GM10266 (cell line): ENCODE results near the gene C1orf52.

Source experiments
- DNase-seq: peaks from one replicate; pipeline ENCODE4 v3.0.0; 2012; ENCODE audit errors: extremely low spot score
- TF ChIP-seq, protein P1 (sequence below): IDR thresholded peaks from 2 replicates; pipeline ENCODE4 v1.5.1; 2012; ENCODE audit warnings: mild to moderate bottlenecking, low read depth; ENCODE audit not compliant: control insufficient read depth, insufficient read depth; ENCODE audit errors: missing control alignments

Gene C1orf52

GRCh38 chr1:85202864-85203255 lies 56.6 kb downstream of the C1orf52 start:
- DNase-seq: no peak
- TF ChIP-seq, protein P1, sequence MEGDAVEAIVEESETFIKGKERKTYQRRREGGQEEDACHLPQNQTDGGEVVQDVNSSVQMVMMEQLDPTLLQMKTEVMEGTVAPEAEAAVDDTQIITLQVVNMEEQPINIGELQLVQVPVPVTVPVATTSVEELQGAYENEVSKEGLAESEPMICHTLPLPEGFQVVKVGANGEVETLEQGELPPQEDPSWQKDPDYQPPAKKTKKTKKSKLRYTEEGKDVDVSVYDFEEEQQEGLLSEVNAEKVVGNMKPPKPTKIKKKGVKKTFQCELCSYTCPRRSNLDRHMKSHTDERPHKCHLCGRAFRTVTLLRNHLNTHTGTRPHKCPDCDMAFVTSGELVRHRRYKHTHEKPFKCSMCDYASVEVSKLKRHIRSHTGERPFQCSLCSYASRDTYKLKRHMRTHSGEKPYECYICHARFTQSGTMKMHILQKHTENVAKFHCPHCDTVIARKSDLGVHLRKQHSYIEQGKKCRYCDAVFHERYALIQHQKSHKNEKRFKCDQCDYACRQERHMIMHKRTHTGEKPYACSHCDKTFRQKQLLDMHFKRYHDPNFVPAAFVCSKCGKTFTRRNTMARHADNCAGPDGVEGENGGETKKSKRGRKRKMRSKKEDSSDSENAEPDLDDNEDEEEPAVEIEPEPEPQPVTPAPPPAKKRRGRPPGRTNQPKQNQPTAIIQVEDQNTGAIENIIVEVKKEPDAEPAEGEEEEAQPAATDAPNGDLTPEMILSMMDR: no peak

GRCh38 chr1:85202092-85202863 lies 57.2 kb downstream of the C1orf52 start:
- DNase-seq: no peak
- TF ChIP-seq, protein P1: no peak

- peak; percentile 65 for DNase-seq
- TF ChIP-seq, protein P1: no peak
Measured at GRCh38 chr1:85201340-85202091, 57.9 kb downstream of the C1orf52 start.

- TF ChIP-seq, protein P1: no peak
- peak; percentile 83 for DNase-seq
Measured at GRCh38 chr1:85200463-85201339, 58.8 kb downstream of the C1orf52 start, which contains the start of gene SYDE2. SYDE2 (minus strand) TSS chr1:85201016; CDS start chr1:85200996, 20 bp downstream.
